RWPE1 (cell line): ENCODE measurements around the gene ACTR5.

Source experiments
- CTCF ChIA-PET: fragments of 350-600 bp; sonication (Branson Sonifier 250); formaldehyde crosslinking; extraction: SDS; loops from one replicate; lab custom pipeline; 2021; lab: Yijun Ruan, JAX
- POLR2A ChIA-PET: fragments of 400-600 bp; formaldehyde crosslinking; extraction: SDS; loops from one replicate; lab custom pipeline; 2020; ENCODE audit warnings: antibody characterized with exemption; ENCODE audit not compliant: low non-redundant PET; lab: Yijun Ruan, JAX
- DNase-seq: peaks from one replicate; pipeline ENCODE4 v3.0.0; 2012; ENCODE audit warnings: low spot score
- H3K27ac ChIP-seq: fragments of 450-650 bp; 2 replicates; pipeline ENCODE4 v1.5.1; 2017
- CTCF ChIP-seq: fragments of 450-650 bp; conservative IDR thresholded peaks from 2 replicates; pipeline ENCODE4 v1.5.1; 2017; ENCODE audit warnings: low read depth, mild to moderate bottlenecking

Gene ACTR5

DNA sequence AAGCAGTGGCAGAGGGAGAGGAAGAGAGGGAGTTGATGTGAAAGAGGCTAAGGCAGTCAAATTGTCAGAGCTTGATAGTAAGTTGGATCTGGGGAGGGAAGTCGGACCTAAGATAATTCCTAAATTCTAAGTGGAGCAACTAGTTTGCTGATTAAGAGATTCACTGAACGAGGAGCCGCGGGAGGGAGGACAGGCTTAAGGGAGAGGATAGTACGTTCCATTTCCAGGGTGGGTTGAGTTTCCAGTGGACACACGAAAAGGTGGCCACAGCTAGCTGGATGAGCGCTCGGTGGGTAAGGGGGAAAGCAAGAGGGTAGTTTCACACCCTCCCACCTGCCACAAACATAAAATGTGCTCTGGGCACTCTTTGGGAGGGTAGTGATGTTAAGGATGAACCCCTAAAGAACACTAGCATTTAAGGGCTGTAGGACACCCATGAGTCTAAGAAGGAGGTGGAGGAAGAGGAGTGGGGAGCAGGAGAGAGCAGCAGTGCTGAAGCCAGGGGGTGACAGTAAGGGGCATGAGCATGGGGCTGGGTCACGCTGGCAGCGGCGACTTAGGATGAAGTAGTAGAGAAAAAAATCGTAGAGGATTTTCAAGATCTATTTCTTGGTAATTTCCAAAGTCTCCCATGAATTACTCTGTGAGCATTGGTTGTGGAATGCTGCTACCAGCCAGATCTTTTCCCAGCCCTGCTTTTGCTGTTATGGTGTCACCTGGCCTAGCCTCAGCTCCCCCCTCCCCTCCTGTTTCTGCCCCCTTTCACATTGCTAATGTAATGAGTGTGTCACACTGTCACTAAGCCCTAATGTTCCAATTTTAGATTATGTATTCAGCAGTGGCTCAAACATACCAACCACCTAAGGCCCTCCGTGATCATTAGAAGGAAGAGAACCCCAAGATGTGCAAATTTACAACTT is 21.4 kb downstream of the ACTR5 start:
- POLR2A ChIA-PET = no interaction called here

GRCh38 chr20:38770546-38770945 is 22.3 kb downstream of the ACTR5 start:
- TF ChIP-seq CTCF = no peak
- no peak for DNase-seq
- H3K27ac ChIP-seq = no peak overlapping the region
- ChIA-PET CTCF (interaction anchor here (0.5 to 0.9 kb wide), 3 partner anchors 20 to 163 kb away, joined by 3 to 6 read pairs (median 4); no protein-coding TSS in a partner anchor), POLR2A (no interaction called here)

More for the DNA sequence above, 21.4 kb downstream of the ACTR5 start:
- H3K27ac ChIP-seq = no peak overlapping the region
- no peak for DNase-seq
- CTCF ChIA-PET = interaction anchor here (0.5 to 0.9 kb wide), 3 partner anchors 20 to 164 kb away, joined by 3 to 6 read pairs (median 4); no protein-coding TSS in a partner anchor
- no peak for TF ChIP-seq CTCF

DNA sequence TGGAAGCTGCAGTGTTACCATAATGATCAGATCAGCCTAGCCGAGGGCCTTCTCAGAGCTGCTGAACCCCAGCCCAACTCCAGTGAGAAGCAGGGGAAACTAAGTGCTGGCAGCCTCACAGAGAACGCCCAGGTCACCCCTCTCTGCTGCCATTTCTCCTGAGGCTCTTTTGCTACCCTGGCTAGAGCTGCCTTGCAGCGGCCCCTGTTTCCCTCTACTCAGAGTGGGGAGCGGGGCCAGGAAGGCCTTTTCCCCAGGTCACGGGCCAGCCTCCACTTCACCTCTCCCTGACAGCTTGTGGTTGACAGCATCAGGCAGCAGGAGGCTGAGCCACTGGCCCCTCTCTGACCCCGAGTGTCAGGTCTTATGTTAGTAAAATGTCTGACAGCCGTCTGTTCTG is 22.7 kb downstream of the ACTR5 start:
- CTCF ChIA-PET = interaction anchor here (0.7 to 0.9 kb wide), 2 partner anchors 19 to 72 kb away, joined by 3 to 4 read pairs; no protein-coding TSS in a partner anchor
- TF ChIP-seq CTCF = no peak
- no peak for DNase-seq
- H3K27ac ChIP-seq = no peak overlapping the region
- POLR2A ChIA-PET = no interaction called here

DNA sequence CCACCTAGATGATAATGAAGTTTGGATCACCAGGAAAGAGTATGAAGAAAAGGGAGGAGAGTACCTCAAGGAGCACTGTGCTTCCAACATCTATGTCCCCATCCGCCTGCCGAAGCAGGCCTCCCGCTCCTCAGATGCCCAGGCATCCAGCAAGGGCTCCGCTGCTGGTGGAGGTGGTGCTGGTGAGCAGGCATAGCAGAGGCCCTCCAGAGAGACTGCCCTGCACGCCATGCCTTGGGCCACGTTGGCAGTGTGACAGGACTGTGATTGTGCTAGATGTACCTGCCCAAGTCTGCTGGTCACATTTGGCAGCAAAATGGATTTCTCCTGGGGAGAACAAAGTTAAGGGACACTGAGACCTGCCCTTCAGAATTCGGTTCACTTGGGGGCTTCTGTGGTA is 23.4 kb downstream of the ACTR5 start:
- TF ChIP-seq CTCF = no peak
- POLR2A ChIA-PET = no interaction called here
- DNase-seq = no peak
- no peak overlapping the region for H3K27ac ChIP-seq
- CTCF ChIA-PET = no interaction called here

DNA sequence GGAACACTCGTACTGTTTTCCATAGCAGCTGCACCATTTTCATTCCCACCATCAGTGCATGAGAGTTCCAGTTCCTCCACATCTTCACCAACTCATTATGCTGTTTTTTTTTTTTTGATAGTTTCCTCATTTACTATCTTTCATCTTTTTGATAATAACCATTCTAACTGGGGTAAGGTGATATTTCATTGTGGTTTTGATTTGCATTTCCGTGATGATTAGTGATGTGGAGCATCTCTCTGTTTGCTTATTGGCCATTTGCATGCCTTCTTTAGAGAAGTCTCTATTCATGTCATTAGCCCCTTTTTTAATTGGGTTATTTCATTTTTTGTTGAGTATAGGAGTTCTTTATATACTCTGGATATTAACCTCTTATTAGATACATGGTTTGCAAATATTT is 25.9 kb downstream of the ACTR5 start:
- no peak for DNase-seq
- ChIA-PET POLR2A (no interaction called here), CTCF (no interaction called here)

More for the DNA sequence above, 25.9 kb downstream of the ACTR5 start:
- no peak overlapping the region for H3K27ac ChIP-seq
- TF ChIP-seq CTCF = no peak
